ENCODE data around the gene CARS1. TPM values are rescaled to one million over a fixed set of nuclear protein-coding genes. Genes with fewer than 3 reads are reported as not detected.

Gene CARS1
- total and polyA plus RNA-seq, 4 donors: 27.3 to 62.3 (median 37.7) TPM

DNA sequence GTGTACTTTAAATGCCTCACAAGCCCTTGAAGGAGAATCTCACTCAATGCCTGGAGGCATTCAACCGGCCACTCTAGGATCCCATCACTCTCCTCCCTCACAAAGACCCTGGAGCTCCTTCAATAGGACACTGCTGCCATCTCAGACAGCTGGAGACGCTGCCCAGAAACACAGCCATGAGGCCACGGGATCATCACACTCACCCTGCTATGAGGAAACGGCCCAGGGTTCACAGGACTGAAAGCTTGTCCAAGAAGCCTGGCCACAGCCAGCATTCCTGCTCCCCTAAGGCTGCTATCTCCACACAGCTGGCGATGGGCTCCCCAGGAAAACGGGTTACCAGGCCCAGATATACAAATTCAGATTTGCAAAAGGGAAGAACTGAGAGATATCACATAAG lies 13.2 kb downstream of the CARS1 start:
- Histone ChIP-seq H3K4me1 (ENCODE audit: control insufficient read depth in 5 of 5, insufficient read depth in 5 of 5, low read length in 5 of 5) (peaks cover 0 to 14% (median 8%) of the 10 kb centered on the region in 5 donors), H3K36me3 (ENCODE audit: control insufficient read depth in 4 of 4, insufficient read depth in 4 of 4, low read length in 4 of 4) (peaks cover 3 to 39% (median 5%) of the 10 kb centered on the region in 4 donors), H3K27me3 (ENCODE audit: control insufficient read depth in 3 of 3, insufficient read depth in 3 of 3, low read length in 2 of 3) (no peaks in the 10 kb centered on the region), H3K9ac (ENCODE audit: insufficient read depth in 1 of 2, low read length in 2 of 2) (no peak overlapping the region), H3K27ac (ENCODE audit: low read depth in 1 of 2, low read length in 1 of 2) (no peak overlapping the region), H3K9me3 (ENCODE audit: control insufficient read depth in 4 of 4, insufficient read depth in 3 of 4, low read length in 3 of 4) (no peaks in the 10 kb centered on the region), H3K4me3 (no peak overlapping the region)
- 74 to 91% methylated on average over 6 of the region's 6 CpGs for WGBS, 2 donors
- ATAC-seq (ENCODE audit: insufficient read depth, low FRiP score) (no peak), DNase-seq (no peak)
- TF ChIP-seq, protein P1, sequence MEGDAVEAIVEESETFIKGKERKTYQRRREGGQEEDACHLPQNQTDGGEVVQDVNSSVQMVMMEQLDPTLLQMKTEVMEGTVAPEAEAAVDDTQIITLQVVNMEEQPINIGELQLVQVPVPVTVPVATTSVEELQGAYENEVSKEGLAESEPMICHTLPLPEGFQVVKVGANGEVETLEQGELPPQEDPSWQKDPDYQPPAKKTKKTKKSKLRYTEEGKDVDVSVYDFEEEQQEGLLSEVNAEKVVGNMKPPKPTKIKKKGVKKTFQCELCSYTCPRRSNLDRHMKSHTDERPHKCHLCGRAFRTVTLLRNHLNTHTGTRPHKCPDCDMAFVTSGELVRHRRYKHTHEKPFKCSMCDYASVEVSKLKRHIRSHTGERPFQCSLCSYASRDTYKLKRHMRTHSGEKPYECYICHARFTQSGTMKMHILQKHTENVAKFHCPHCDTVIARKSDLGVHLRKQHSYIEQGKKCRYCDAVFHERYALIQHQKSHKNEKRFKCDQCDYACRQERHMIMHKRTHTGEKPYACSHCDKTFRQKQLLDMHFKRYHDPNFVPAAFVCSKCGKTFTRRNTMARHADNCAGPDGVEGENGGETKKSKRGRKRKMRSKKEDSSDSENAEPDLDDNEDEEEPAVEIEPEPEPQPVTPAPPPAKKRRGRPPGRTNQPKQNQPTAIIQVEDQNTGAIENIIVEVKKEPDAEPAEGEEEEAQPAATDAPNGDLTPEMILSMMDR (IDR thresholded peaks at IDR 0.05; ENCODE audit: control extremely low read depth, extremely low read depth): no peak

DNA sequence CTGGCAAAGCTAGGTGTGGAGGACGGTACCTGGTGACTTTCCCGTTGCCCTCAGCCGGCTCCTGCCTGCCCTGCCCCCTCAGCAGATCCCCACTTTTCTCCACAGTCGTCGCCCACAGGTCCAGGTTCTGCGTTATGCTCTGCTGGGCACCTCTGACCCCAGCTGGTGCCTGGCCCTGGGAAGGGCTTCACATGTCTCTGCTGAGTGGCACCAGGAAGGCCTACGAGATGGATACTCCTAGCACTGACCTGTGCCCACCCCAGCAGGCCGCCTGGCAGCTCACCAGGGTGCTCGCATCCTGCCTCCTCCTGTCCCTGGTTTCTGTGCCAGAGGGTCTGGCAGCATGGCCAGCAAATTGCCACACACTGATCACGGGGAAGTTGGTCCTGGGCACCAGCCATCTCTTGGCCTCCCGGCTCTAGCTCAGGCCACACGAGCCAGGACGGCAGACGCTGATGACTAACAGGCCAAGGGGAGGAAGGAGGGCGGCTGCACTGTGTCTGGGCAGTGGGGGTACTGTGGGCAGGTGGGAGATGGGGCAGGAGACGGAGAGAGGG lies 13.8 kb downstream of the CARS1 start:
- Histone ChIP-seq H3K4me1 (ENCODE audit: control insufficient read depth in 5 of 5, insufficient read depth in 5 of 5, low read length in 5 of 5) (peaks cover 0 to 14% (median 8%) of the 10 kb centered on the region in 5 donors), H3K4me3 (no peak overlapping the region), H3K27ac (ENCODE audit: low read depth in 1 of 2, low read length in 1 of 2) (no peak overlapping the region), H3K9me3 (ENCODE audit: control insufficient read depth in 4 of 4, insufficient read depth in 3 of 4, low read length in 3 of 4) (no peaks in the 10 kb centered on the region), H3K27me3 (ENCODE audit: control insufficient read depth in 3 of 3, insufficient read depth in 3 of 3, low read length in 2 of 3) (no peaks in the 10 kb centered on the region), H3K36me3 (ENCODE audit: control insufficient read depth in 4 of 4, insufficient read depth in 4 of 4, low read length in 4 of 4) (peaks cover 3 to 43% (median 6%) of the 10 kb centered on the region in 4 donors), H3K9ac (ENCODE audit: insufficient read depth in 1 of 2, low read length in 2 of 2) (no peak overlapping the region)
- WGBS, 2 donors: 84 to 91% methylated on average over 16 of the region's 16 CpGs
- TF ChIP-seq, protein P1 (IDR thresholded peaks at IDR 0.05; ENCODE audit: control extremely low read depth, extremely low read depth): no peak
- ATAC-seq (ENCODE audit: insufficient read depth, low FRiP score): peak; percentile 10
- no peak for DNase-seq

DNA sequence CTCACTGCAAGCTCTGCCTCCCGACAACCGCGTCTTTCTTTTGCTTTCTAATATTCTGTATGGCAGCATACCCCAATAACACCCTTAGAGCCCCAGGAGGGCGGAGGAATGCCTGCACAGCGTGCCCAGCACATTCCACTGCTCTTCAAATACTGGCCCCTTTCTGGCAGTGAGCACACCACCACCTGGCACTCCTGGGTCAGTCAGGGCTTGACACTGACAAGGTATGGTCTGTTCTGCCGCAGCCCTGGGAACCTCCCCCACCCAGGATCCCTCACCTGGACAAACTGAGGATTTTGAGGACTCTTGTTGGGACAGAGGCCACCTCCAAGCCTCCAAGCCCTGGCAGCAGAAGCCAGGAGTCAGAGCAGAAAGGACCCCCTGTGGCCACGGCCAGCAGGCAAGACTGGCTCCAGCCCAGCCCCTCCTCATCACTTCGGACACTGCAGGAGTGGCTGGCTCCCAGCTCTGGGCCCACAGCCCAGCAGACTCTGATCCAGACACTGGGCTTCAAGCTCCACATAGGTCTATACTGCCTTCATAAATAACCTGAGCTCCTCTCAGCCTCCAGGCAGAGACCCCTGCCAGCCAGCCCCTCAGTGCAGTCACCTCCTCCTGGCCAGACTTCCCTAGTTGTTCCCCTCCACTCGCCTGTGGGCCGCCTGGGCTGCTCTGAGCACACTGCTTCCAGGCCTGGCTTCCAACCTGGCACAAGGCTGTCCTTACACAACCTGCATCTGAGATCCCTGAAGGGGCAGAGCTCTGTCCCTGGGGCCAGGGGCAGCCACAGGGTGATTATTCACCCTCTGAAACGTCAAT lies 14.5 kb downstream of the CARS1 start:
- 75 to 81% methylated on average over 11 of the region's 11 CpGs for WGBS, 2 donors
- Histone ChIP-seq H3K9me3 (ENCODE audit: control insufficient read depth in 4 of 4, insufficient read depth in 3 of 4, low read length in 3 of 4) (no peaks in the 10 kb centered on the region), H3K27ac (ENCODE audit: low read depth in 1 of 2, low read length in 1 of 2) (no peak overlapping the region), H3K36me3 (ENCODE audit: control insufficient read depth in 4 of 4, insufficient read depth in 4 of 4, low read length in 4 of 4) (peaks cover 6 to 48% (median 10%) of the 10 kb centered on the region in 4 donors), H3K4me3 (no peak overlapping the region), H3K4me1 (ENCODE audit: control insufficient read depth in 5 of 5, insufficient read depth in 5 of 5, low read length in 5 of 5) (peaks cover 0 to 14% (median 8%) of the 10 kb centered on the region in 5 donors), H3K9ac (ENCODE audit: insufficient read depth in 1 of 2, low read length in 2 of 2) (no peak overlapping the region), H3K27me3 (ENCODE audit: control insufficient read depth in 3 of 3, insufficient read depth in 3 of 3, low read length in 2 of 3) (no peaks in the 10 kb centered on the region)
- ATAC-seq (ENCODE audit: insufficient read depth, low FRiP score): no peak
- DNase-seq: no peak
- TF ChIP-seq, protein P1 (IDR thresholded peaks at IDR 0.05; ENCODE audit: control extremely low read depth, extremely low read depth): no peak

Measured in lung (tissue), 12 donors.